ENCODE data around the gene LENG9.
A peak's percentile ranks its signal among the peaks of the same experiment; 100 is the strongest.
"Not testable (repeated sequence)": the region's sequence is repeated elsewhere in the genome, so short reads cannot be mapped to it uniquely, and the experiment has no call there.

The LENG9 gene

DNA sequence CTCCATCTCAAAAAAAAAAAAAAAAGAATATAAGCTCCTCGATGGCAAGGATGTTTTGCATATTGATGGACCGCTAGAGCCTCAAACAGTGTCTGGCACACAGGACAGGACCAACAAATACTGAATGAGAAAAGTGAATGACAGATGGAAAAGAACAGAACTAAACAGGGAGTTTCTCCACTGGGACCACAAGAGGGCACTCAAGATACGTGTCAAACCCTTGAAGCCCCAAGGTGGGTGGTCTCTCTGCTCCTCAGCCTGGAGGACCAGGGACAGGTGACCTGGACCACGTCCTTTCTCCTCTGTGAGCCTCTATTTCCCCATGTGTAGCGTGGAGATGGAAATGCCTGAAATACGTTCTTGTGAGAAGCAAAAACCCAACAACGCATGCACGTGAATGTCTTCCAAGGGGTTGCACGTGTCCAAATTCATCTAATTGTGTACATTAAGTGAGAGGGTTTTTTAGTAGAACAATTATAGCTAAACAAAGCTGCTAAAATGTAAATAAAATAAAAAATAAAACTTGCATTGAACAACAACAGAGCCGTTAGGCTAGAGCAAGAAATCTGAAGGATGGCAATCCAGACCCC is 15.2 kb upstream of the LENG9 start:
- no peak for DNase-seq (ENCODE audit: low read depth in 3 of 3, low spot score in 1 of 3)

DNA sequence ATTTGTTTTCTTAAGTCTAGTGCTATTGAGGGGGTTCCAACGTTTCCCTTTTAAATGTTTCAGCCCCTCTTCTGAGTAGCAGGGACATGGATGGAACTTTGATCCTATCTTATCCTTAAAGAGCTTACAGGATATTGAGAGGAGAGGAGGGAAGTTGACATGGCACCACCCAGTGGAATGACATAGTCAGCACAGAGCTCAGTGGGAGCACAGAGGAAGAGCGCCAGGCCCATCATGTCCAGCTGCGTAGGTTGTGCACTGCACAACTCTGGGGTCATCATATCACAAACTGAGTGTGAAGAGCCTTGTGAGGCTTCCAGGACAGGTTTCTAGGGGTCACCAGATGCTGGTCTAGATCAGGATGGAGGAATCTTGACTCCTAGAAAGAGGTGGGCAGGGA is 14.1 kb upstream of the LENG9 start:
- DNase-seq (ENCODE audit: low read depth in 3 of 3, low spot score in 1 of 3): no peak

- no peak for DNase-seq (ENCODE audit: low read depth in 3 of 3, low spot score in 1 of 3)
Observed at GRCh38 chr19:54475706-54476105, 12.1 kb upstream of the LENG9 start.

DNA sequence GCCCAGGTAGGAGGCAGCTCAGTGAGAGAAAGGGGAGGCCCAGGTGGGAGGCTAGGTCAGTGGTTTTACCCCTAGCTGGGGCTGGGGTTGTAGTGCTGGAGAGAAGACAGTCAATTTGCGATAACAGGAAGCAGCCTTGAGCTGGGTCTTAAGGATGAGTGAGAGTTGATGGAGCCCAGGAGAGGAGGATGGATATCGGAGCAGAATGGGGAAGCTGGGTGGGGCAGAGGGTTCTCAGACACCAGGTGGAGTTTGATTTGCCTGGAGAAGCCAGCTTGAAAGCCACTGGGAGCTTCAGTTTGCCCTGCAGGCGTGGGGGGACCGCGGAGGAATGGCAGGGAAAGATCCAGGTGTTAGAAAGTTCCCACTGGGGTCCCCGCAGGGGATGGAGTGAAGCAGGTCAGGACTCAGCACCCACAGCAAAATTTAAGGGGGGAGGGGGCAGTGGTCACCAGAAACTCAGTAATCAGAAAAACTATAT is 10.4 kb upstream of the LENG9 start:
- DNase-seq (ENCODE audit: low read depth in 3 of 3, low spot score in 1 of 3): no peak

DNA sequence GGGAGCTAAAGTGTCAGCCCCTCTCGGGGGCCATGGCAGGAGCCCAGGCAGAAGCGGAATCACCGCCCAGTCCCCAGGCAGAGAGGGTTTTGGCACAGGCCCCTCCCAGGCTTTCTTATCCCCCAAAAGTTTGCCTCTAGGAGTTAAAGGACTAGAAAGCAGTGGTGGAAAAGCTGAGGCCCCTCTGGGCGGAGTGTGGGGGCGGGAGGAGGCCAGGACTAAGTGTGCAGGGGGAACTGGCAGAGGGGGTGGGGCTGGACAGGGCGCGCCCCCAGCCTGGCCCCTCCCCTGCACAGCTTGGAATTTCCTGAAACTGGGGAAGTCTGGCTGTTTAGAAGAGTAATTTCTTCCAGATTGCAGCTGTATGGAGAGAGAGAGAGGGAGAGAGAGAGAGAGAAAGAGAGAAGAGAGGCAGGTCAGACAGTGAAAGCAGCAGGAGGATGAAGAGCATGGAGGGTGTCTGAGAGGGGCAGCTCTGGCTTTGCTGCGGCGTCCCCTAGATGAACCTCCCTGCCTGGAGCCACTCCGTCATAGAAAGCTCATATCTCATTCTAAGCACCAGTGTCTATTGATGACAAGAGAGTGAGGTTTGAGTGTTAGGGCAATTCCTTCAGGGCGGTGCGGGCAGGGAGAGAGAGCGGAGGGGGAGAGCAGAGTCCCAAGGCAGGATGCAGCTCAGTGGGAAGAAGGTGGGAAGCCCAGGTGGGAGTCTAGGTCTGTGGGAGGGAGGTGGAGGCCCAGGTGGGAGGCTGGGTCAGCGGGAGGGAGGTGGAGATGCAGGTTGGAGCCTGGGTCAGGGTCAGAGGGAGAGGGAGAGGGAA is 9.7 kb upstream of the LENG9 start, which contains the start of gene CDC42EP5:
Gene CDC42EP5, minus strand, starts transcription at position 226 of the 821 bp plus-strand sequence. CDS start 7,749 bp downstream, outside the sequence.
- DNase-seq (ENCODE audit: low read depth in 3 of 3, low spot score in 1 of 3): no peak

- no peak for DNase-seq (ENCODE audit: low read depth in 3 of 3, low spot score in 1 of 3)
Observed at GRCh38 chr19:54470991-54471782, 7.6 kb upstream of the LENG9 start.

GRCh38 chr19:54470276-54470887 is 6.8 kb upstream of the LENG9 start:
- no peak for DNase-seq (ENCODE audit: low read depth in 3 of 3, low spot score in 1 of 3)

GRCh38 chr19:54469496-54469934 is 5.9 kb upstream of the LENG9 start:
- DNase-seq (ENCODE audit: low read depth in 3 of 3, low spot score in 1 of 3): no peak

DNA sequence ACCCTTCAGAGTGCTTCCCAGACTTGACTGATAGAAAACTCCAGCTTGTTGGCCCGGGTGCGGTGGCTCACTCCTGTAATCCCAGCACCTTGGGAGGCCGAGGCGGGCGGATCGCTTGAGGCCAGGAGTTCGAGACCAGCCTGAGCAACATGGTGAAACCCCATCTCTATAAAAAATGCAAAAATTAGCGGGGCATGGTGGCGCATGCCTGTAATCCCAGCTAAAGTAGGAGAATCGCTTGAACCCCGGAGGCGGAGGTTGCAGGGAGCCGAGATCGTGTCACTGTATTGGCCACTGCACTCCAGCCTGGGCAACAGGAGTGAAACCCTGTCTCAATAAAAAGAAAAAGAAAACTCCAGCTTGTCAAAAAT is 2.5 kb upstream of the LENG9 start:
- DNase-seq (ENCODE audit: low read depth in 3 of 3, low spot score in 1 of 3): not testable (repeated sequence)

DNA sequence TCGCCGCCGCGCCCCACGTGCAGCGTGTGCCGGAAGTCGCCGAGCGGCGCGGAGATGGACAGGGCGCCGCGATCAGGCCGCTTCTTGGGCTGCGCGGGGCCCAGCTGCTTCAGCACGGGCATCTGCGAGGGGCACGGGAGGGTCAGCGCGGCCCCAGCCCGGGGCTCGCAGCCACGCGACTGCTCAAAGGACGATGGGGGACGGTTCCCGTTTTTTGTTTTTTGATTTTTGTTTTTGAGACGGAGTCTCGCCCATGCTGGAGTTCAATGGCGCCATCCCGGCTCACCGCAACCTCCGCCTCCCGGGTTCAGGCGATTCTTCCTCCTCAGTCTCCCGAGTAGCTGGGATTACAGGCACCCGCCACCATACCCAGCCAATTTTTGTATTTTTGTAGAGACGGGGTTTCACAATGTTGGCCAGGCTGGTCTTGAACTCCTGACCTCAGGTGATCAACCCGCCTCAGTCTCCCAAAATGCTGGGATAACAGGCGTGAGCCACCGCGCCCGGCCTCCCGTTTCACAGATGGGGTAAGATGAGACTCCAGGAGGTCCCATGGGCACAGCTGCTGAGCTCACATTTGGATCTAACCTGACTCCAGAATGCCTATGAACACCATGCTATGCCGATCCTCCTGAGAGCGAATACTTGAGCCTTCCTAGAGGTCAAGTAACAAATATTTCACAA is 2.0 kb upstream of the LENG9 start:
- DNase-seq (ENCODE audit: low read depth in 3 of 3, low spot score in 1 of 3): no peak

GRCh38 chr19:54464630-54465425 is 1.2 kb upstream of the LENG9 start:
- DNase-seq (ENCODE audit: low read depth in 3 of 3, low spot score in 1 of 3): peak in 2 of 3 donors; percentile 16 to 52

GRCh38 chr19:54464044-54464629 is 559 bp upstream of the LENG9 start:
- DNase-seq (ENCODE audit: low read depth in 3 of 3, low spot score in 1 of 3): peak; percentile 43 to 71 (median 44)

GRCh38 chr19:54462655-54463530 is 685 bp downstream of the LENG9 start:
- DNase-seq (ENCODE audit: low read depth in 3 of 3, low spot score in 1 of 3): peak in 2 of 3 donors; percentile 25 to 48

- DNase-seq (ENCODE audit: low read depth in 3 of 3, low spot score in 1 of 3): no peak
Observed at GRCh38 chr19:54462047-54462654, 1.4 kb downstream of the LENG9 start.

- no peak for DNase-seq (ENCODE audit: low read depth in 3 of 3, low spot score in 1 of 3)
Observed at GRCh38 chr19:54461613-54462012, 2.0 kb downstream of the LENG9 start.

DNA sequence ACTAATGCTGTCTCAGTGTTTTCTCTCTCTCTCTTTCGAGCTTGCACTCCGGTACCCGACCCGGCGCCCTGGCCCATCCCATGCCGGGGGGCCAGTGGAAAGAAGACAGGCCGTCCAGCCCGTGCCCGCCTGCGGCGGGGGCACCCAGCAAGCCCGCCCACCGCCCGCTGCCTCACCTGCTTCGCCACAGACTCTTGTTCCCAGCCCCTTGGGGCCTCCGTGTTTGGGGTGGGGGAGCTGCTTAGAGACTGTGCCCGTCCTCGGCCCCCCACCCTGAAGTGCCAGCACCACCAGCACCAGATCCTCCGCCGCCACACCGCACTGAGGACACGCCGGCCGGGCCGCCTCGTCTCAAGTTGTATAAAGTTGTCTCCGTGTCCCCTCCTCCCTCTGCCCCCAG is 2.4 kb downstream of the LENG9 start:
- DNase-seq (ENCODE audit: low read depth in 3 of 3, low spot score in 1 of 3): no peak

DNA sequence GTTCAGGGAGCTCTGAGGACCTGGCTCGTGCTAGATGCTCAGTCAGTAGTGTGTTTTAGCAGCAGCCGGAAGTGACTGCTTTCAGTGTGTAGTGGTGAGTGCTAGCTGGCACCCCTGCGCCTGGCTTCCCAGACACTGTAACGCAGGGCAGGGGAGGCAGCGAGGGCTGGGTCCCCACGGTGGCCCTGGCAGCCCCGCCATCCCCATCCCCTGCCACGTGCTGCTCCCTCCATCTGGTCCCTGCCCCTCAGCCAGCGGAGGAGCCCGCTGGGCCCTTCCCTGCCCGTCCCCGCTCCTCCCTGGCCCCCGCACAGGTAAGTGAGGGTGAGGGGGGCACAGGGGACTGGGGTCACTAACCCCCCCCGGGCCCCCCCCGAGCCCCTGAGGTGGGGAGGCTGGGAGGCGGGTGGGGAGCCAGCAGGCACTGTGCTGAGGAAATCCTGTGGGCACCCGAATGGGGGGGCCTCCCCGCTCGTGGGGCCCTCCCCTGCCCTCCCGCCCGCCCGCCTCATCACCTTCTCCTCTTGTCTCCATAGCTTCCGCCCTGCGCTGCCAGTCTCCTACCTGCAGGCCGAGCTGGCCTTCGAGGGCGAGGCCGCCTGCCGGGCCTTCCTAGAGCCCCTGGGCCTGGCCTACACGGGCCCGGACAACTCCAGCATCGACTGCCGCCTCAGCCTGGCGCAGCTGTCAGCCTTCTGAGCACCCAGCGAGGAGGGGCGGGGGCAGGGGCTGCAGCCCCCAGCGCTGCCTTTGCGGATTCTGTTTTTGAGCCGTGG is 3.2 kb downstream of the LENG9 start:
- DNase-seq (ENCODE audit: low read depth in 3 of 3, low spot score in 1 of 3): no peak
